H1 (cell line): ENCODE data around the gene CSDE1. TPM values are rescaled to one million over a fixed set of nuclear protein-coding genes. Genes with fewer than 3 reads are reported as not detected.

ENCODE experiments used
- ATF2 ChIP-seq: IDR thresholded peaks from 2 replicates; pipeline ENCODE4 v1.6.1; 2012; ENCODE audit warnings: low read length, inconsistent platforms
- BCL11A ChIP-seq, 2 experiments: IDR thresholded peaks; one replicate each; pipeline ENCODE4 v1.6.1; 2011; ENCODE audit warnings: low read depth in 2 of 2, low read length in 2 of 2, mild to moderate bottlenecking in 2 of 2
- CBX5 ChIP-seq: fragments of 300-800, 300-1000 bp; sonication (generic); IDR thresholded peaks from 2 replicates; pipeline ENCODE4 v1.7.1; 2016; ENCODE audit warnings: antibody characterized with exemption, low read length, low read depth
- CEBPB ChIP-seq: IDR thresholded peaks from 2 replicates; pipeline ENCODE4 v1.6.1; 2012; ENCODE audit warnings: low read depth, low read length
- EP300 ChIP-seq, 2 experiments: IDR thresholded peaks; 1 replicate in 1 of 2; 2 replicates in 1 of 2; pipeline ENCODE4 v1.6.1; 2011 to 2012; ENCODE audit warnings: low read depth in 2 of 2, low read length in 2 of 2, mild to moderate bottlenecking in 2 of 2, borderline replicate concordance in 1 of 2, inconsistent platforms in 1 of 2, moderate library complexity in 1 of 2
- HDAC6 ChIP-seq: IDR thresholded peaks from one replicate; pipeline ENCODE4 v1.7.1; 2012; ENCODE audit warnings: low read depth, mild to moderate bottlenecking, inconsistent platforms, low read length, moderate library complexity
- KDM5A ChIP-seq: fragments of 200-600 bp; IDR thresholded peaks from 2 replicates; pipeline ENCODE4 v1.7.1; 2012; ENCODE audit warnings: mild to moderate bottlenecking, low read length, inconsistent platforms, mixed read lengths
- PHF8 ChIP-seq: fragments of 200-600 bp; sonication (generic); conservative IDR thresholded peaks from 2 replicates; pipeline ENCODE4 v1.7.1; 2012; ENCODE audit warnings: low read depth, mild to moderate bottlenecking, inconsistent platforms, low read length, moderate library complexity
- POLR2AphosphoS5 ChIP-seq: IDR thresholded peaks from 2 replicates; pipeline ENCODE4 v1.6.1; 2011; ENCODE audit warnings: low read depth, low read length
- RNF2 ChIP-seq: fragments of 200-900, 300-1000 bp; sonication (generic); IDR thresholded peaks from 2 replicates; pipeline ENCODE4 v1.7.1; 2016; ENCODE audit warnings: borderline replicate concordance, low read depth, mild to moderate bottlenecking, antibody characterized with exemption, low read length; ENCODE audit not compliant: poor library complexity, severe bottlenecking; ENCODE audit errors: missing control alignments
- TAF7 ChIP-seq: optimal IDR thresholded peaks from 2 replicates; pipeline ENCODE3; 2011; ENCODE audit warnings: low read depth, mild to moderate bottlenecking, inconsistent platforms, low read length, moderate library complexity, borderline replicate concordance
- TBP ChIP-seq: IDR thresholded peaks from 2 replicates; pipeline ENCODE4 v1.6.1; 2011; ENCODE audit warnings: low read depth, low read length, improper control_type of control experiment
- TEAD4 ChIP-seq: IDR thresholded peaks from 2 replicates; pipeline ENCODE4 v1.6.1; 2012; ENCODE audit warnings: low read depth, low read length, inconsistent platforms, mixed read lengths
- USF2 ChIP-seq: IDR thresholded peaks from 2 replicates; pipeline ENCODE4 v1.6.1; 2011; ENCODE audit warnings: low read length, improper control_type of control experiment
- polyA plus RNA-seq, 7 experiments: library from polyadenylated mRNA; depleted of rRNA in 3 of 7; stranded (reverse) in 5 of 7; unstranded in 2 of 7; fragments of >200 nt in 5 of 7; fragments of 200-250 nt in 2 of 7; gene quantifications; 1 replicate in 5 of 7; 2 replicates in 1 of 7; 4 replicates in 1 of 7; pipeline versions ENCODE4 v1.2.1 to v1.2.3, GENCODE V29; 2011 to 2013; ENCODE audit warnings: missing spikeins in 2 of 7, mixed read lengths in 2 of 7
- total RNA-seq: library from RNA; stranded (reverse); fragmentation: NEBNext Ultra II Directional; extraction: Animal tissue kit (Norgen Biotek cat#: 25700); gene quantifications from 2 replicates; pipeline ENCODE4 v1.2.1, GENCODE V29; 2021
- TF ChIP-seq, protein P1 (sequence below), 3 experiments: IDR thresholded peaks; 1 replicate in 2 of 3; 2 replicates in 1 of 3; pipeline versions ENCODE4 v1.5.1 to v1.6.1; 2011; ENCODE audit warnings: low read length in 3 of 3, mild to moderate bottlenecking in 3 of 3, inconsistent platforms in 2 of 3, low read depth in 1 of 3, moderate library complexity in 1 of 3; ENCODE audit not compliant: insufficient read depth in 1 of 3; ENCODE audit errors: control extremely low read depth in 1 of 3
- TF ChIP-seq, protein P2 (sequence below): IDR thresholded peaks from 2 replicates; pipeline ENCODE4 v1.6.1; 2012; ENCODE audit warnings: inconsistent platforms

The CSDE1 gene
- total and polyA plus RNA-seq, 2 of the 8 experiments (the other 6 are each of a cell fraction or from before 2014, with no cell fraction given): 149 to 635 TPM

GRCh38 chr1:114670083-114671010 is 87.4 kb downstream of the CSDE1 start (continued):
- TF ChIP-seq CBX5: no peak
- peak; percentile 76 for TF ChIP-seq TBP
- no peak; the same call in 1 of the 2 replicates for TF ChIP-seq POLR2AphosphoS5
- TF ChIP-seq, protein P1, sequence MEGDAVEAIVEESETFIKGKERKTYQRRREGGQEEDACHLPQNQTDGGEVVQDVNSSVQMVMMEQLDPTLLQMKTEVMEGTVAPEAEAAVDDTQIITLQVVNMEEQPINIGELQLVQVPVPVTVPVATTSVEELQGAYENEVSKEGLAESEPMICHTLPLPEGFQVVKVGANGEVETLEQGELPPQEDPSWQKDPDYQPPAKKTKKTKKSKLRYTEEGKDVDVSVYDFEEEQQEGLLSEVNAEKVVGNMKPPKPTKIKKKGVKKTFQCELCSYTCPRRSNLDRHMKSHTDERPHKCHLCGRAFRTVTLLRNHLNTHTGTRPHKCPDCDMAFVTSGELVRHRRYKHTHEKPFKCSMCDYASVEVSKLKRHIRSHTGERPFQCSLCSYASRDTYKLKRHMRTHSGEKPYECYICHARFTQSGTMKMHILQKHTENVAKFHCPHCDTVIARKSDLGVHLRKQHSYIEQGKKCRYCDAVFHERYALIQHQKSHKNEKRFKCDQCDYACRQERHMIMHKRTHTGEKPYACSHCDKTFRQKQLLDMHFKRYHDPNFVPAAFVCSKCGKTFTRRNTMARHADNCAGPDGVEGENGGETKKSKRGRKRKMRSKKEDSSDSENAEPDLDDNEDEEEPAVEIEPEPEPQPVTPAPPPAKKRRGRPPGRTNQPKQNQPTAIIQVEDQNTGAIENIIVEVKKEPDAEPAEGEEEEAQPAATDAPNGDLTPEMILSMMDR (IDR thresholded peaks at IDR 0.05; ENCODE audit: control extremely low read depth in 1 of 3, insufficient read depth in 1 of 3, low read depth in 1 of 3, low read length in 3 of 3): peak in 1 of 3 experiments; percentile 6; a peak in 1 of 4 replicates
- no peak for TF ChIP-seq HDAC6
- TF ChIP-seq EP300 (IDR thresholded peaks at IDR 0.05; ENCODE audit: borderline replicate concordance in 1 of 2, low read depth in 2 of 2, low read length in 2 of 2): no peak
- no peak for TF ChIP-seq TEAD4
- no peak for TF ChIP-seq ATF2
- TF ChIP-seq KDM5A: no peak
- TF ChIP-seq TAF7: no peak
- TF ChIP-seq, protein P2, sequence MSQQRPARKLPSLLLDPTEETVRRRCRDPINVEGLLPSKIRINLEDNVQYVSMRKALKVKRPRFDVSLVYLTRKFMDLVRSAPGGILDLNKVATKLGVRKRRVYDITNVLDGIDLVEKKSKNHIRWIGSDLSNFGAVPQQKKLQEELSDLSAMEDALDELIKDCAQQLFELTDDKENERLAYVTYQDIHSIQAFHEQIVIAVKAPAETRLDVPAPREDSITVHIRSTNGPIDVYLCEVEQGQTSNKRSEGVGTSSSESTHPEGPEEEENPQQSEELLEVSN: peak; percentile 42; the same call in 1 of the 2 replicates
- no peak for TF ChIP-seq RNF2
- no peak for TF ChIP-seq BCL11A (IDR thresholded peaks at IDR 0.05; ENCODE audit: low read depth in 2 of 2, low read length in 2 of 2)
- no peak for TF ChIP-seq CEBPB
- no peak for TF ChIP-seq PHF8
- TF ChIP-seq USF2: no peak
